GM23248 (cell line): ENCODE measurements around the gene LEKR1. TPM values are rescaled to one million over a fixed set of nuclear protein-coding genes. Genes with fewer than 3 reads are reported as not detected.
"Not testable (repeated sequence)": the region's sequence is repeated elsewhere in the genome, so short reads cannot be mapped to it uniquely, and the experiment has no call there.

Experiments used
- DNase-seq: peaks from one replicate; pipeline ENCODE4 v3.0.0-alpha.2; 2015
- H2AFZ ChIP-seq: fragments of 200-600 bp; sonication (generic); 2 replicates; pipeline ENCODE4 v1.6.1; 2016; ENCODE audit warnings: antibody characterized with exemption
- H3F3A ChIP-seq: fragments of 200-600 bp; sonication (generic); 2 replicates; pipeline ENCODE4 v1.6.1; 2016; ENCODE audit warnings: mild to moderate bottlenecking, antibody characterized with exemption, mixed run types; ENCODE audit not compliant: insufficient read depth
- H3K27ac ChIP-seq: fragments of 200-600 bp; sonication (generic); 2 replicates; pipeline ENCODE4 v1.5.1; 2016; ENCODE audit warnings: mild to moderate bottlenecking
- H3K27me3 ChIP-seq: fragments of 200-600 bp; sonication (generic); replicated peaks from 2 replicates; pipeline ENCODE4 v1.6.1; 2016; ENCODE audit warnings: mild to moderate bottlenecking; ENCODE audit not compliant: insufficient read depth
- H3K36me3 ChIP-seq: fragments of 200-600 bp; sonication (generic); 2 replicates; pipeline ENCODE4 v1.6.1; 2016; ENCODE audit warnings: low read depth, mild to moderate bottlenecking
- H3K4me1 ChIP-seq: fragments of 200-600 bp; sonication (generic); 2 replicates; pipeline ENCODE4 v1.6.1; 2016; ENCODE audit warnings: mild to moderate bottlenecking; ENCODE audit not compliant: insufficient read depth
- H3K4me2 ChIP-seq: fragments of 200-600 bp; sonication (generic); one replicate; pipeline ENCODE4 v1.6.1; 2016; ENCODE audit warnings: mild to moderate bottlenecking; ENCODE audit not compliant: unreplicated experiment
- H3K4me3 ChIP-seq: fragments of 200-600 bp; sonication (generic); 2 replicates; pipeline ENCODE4 v1.5.1; 2016; ENCODE audit warnings: mild to moderate bottlenecking
- H3K79me2 ChIP-seq: fragments of 200-600 bp; sonication (generic); 2 replicates; pipeline ENCODE4 v1.6.1; 2016; ENCODE audit warnings: mild to moderate bottlenecking; ENCODE audit not compliant: insufficient read depth
- H3K9ac ChIP-seq: fragments of 200-600 bp; sonication (generic); 2 replicates; pipeline ENCODE4 v1.6.1; 2016; ENCODE audit warnings: mild to moderate bottlenecking
- H3K9me2 ChIP-seq: fragments of 200-600 bp; sonication (generic); 2 replicates; pipeline ENCODE4 v1.6.1; 2016; ENCODE audit warnings: mixed run types, mild to moderate bottlenecking, moderate library complexity; ENCODE audit not compliant: insufficient read depth
- H3K9me3 ChIP-seq: fragments of 200-600 bp; sonication (generic); one replicate; pipeline ENCODE4 v1.6.1; 2017; ENCODE audit warnings: low read depth
- H4K20me1 ChIP-seq: fragments of 200-600 bp; sonication (generic); 2 replicates; pipeline ENCODE4 v1.6.0; 2016; ENCODE audit not compliant: insufficient read depth
- EZH2 ChIP-seq: fragments of 200-600 bp; sonication (generic); IDR thresholded peaks from 2 replicates; pipeline ENCODE4 v1.6.1; 2018; ENCODE audit warnings: antibody characterized with exemption, mild to moderate bottlenecking; ENCODE audit not compliant: insufficient read depth, poor library complexity, severe bottlenecking
- EZH2phosphoT487 ChIP-seq: fragments of 200-600 bp; sonication (generic); IDR thresholded peaks from 2 replicates; pipeline ENCODE4 v1.6.1; 2018; ENCODE audit warnings: antibody characterized with exemption, moderate library complexity, mild to moderate bottlenecking, low read depth; ENCODE audit not compliant: insufficient read depth
- WGBS, 2 experiments: methylation state at CpG; one replicate each; pipeline ENCODE4 v1.1.6; 2015 to 2017; ENCODE audit warnings: low lambda C conversion rate in 2 of 2, low coverage in 1 of 2; ENCODE audit errors: missing lambda C conversion rate in 2 of 2; 5-methylcytosine and 5-hydroxymethylcytosine counted together
- in situ Hi-C: fragments of 300-500 bp; cut with MboI; formaldehyde crosslinking; loops from 2 replicates; pipeline ENCODE4 v1.15.0; 2020
- polyA plus RNA-seq: library from polyadenylated mRNA; unstranded; fragments of >200 nt; fragmentation: Nextera tagmentation; extraction: Ambion mirVana; gene quantifications from 2 replicates; pipeline ENCODE4 v1.2.1, GENCODE V29; 2016
- total RNA-seq: library from RNA; depleted of rRNA; stranded (reverse); fragments of >200 nt; shearing (Covaris generic); gene quantifications from 2 replicates; pipeline ENCODE4 v1.2.3, GENCODE V29; 2014

Gene LEKR1
- total and polyA plus RNA-seq, 2 experiments from 2014 or later: 0.32 to 0.43 TPM

DNA sequence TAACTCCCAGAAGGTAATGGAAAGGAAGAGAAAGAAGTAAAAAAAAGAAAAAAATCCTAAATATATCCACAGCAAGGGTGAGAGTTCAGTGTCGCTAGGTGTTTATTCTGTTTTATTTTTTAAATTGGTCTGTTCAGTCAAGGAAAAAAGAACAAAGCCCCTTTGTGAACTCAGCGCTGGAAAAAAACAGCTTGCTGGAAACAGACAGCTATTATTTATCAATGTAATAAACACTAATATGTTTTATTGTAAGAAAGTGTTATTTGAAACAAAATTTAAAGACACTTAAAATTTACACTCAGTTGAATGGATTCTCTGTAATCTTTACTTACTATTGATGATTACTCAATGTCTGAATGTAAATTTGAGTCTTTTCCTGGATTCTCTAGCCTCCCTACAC lies 32.3 kb upstream of the LEKR1 start:
- in situ Hi-C loops: no loop called here
- TF ChIP-seq EZH2phosphoT487 (no peak), EZH2 (no peak)
- H3K9me2 ChIP-seq: no peaks in the 10 kb centered on the region
- H3K9me3 ChIP-seq: no peaks in the 10 kb centered on the region
- H3K79me2 ChIP-seq: no peaks in the 10 kb centered on the region
- no peak for DNase-seq
- H3K4me2 ChIP-seq: no peak overlapping the region
- no peak overlapping the region for H3K27ac ChIP-seq
- no peaks in the 10 kb centered on the region for H4K20me1 ChIP-seq
- H3F3A ChIP-seq: peaks cover 34% of the 10 kb centered on the region
- peaks cover 46% of the 10 kb centered on the region for H3K4me1 ChIP-seq
- no peak overlapping the region for H3K9ac ChIP-seq
- H3K36me3 ChIP-seq: no peaks in the 10 kb centered on the region
- H3K4me3 ChIP-seq: no peak overlapping the region
- H2AFZ ChIP-seq: peak overlapping the region; percentile 62; the same call in 1 of the 2 replicates
- H3K27me3 ChIP-seq: no peaks in the 10 kb centered on the region
- WGBS, 2 experiments: 96 to 100% methylated on average over 2 of the region's 2 CpGs

DNA sequence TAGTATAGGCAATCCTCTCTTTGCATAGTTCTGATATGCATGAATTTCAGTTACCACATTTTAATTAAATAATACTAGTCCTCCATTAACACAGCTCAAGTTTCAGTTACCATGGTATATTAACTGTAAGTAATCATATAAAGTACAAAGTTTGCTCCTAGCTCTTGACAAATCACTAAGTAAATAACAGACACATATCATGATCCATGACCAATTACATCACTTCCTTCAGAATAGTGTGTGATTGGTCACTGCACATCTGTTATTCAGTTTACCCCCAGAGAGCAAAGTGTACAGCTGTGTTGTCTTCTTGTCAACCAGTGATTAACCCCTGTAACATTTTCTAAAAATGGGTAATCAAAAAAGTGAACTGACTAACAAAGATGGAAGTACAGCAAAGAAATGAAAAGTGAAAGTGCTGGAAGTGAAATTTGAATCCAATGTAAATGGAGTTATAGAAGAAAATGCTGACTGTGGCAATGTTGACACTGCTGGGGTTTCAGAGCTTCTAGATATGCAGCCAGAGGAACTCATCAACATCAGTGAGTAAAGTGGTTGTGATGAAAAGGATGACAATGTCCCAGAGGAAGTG lies 30.2 kb upstream of the LEKR1 start:
- Histone ChIP-seq H3K36me3 (no peaks in the 10 kb centered on the region), H3K9me2 (no peaks in the 10 kb centered on the region), H2AFZ (no peak overlapping the region; the same call in 1 of the 2 replicates), H3K27me3 (no peaks in the 10 kb centered on the region), H3K4me3 (no peak overlapping the region), H3K4me2 (no peak overlapping the region), H3K27ac (peak overlapping the region; percentile 9; the same call in 1 of the 2 replicates), H3K79me2 (no peaks in the 10 kb centered on the region), H3F3A (peaks cover 21% of the 10 kb centered on the region), H3K9ac (no peak overlapping the region), H3K9me3 (no peaks in the 10 kb centered on the region), H4K20me1 (no peaks in the 10 kb centered on the region), H3K4me1 (peaks cover 28% of the 10 kb centered on the region)
- in situ Hi-C loops: no loop called here
- no peak for DNase-seq
- no peak for TF ChIP-seq EZH2
- no peak for TF ChIP-seq EZH2phosphoT487

DNA sequence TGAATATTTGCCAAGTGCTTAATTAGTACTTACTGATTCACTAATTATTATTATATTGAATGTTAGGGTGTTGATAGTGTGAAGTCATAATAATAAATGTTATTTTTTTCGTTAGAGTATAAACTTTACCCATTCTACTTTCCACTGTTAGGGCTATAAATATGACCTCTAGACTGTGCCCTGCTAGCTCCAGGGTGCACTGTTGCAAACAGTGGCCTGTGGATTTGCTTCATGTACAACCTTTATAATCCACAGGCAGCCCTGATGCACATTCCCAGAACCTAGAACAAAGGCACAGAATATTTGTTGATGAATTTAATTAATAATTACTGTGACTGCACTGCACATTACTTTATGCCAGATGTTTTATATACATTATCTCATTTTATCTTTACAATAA lies 28.8 kb upstream of the LEKR1 start:
- Histone ChIP-seq H3K36me3 (no peaks in the 10 kb centered on the region), H3K4me1 (peaks cover 22% of the 10 kb centered on the region), H3K9me2 (no peaks in the 10 kb centered on the region), H3K9ac (no peak overlapping the region), H3K9me3 (no peaks in the 10 kb centered on the region), H3K4me2 (no peak overlapping the region), H4K20me1 (no peaks in the 10 kb centered on the region), H3K27me3 (no peaks in the 10 kb centered on the region), H3K4me3 (no peak overlapping the region), H2AFZ (no peak overlapping the region), H3K79me2 (no peaks in the 10 kb centered on the region), H3K27ac (no peak overlapping the region), H3F3A (peaks cover 14% of the 10 kb centered on the region)
- in situ Hi-C loops: no loop called here
- 96 to 98% methylated on average over 1 of the region's 1 CpG for WGBS, 2 experiments
- TF ChIP-seq EZH2phosphoT487 (no peak), EZH2 (no peak)
- DNase-seq: no peak

DNA sequence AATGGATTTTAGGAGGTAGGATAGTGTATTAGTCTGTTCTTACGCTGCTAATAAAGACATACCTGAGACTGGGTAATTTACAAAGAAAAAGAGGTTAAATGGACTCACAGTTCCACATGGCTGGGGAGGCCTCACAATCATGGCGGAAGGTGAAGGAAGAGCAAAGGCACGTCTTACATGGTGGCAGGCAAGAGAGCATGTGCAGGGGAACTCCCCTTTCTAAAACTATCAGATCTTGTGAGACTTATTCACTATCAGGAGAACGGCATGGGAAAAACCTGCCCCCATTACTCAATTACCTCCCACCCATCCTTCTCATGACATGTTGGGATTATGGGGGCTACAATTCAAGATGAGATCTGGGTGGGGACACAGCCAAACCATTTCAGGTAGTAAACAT lies 25.9 kb upstream of the LEKR1 start:
- H4K20me1 ChIP-seq, H3K79me2 ChIP-seq: not testable (repeated sequence)

DNA sequence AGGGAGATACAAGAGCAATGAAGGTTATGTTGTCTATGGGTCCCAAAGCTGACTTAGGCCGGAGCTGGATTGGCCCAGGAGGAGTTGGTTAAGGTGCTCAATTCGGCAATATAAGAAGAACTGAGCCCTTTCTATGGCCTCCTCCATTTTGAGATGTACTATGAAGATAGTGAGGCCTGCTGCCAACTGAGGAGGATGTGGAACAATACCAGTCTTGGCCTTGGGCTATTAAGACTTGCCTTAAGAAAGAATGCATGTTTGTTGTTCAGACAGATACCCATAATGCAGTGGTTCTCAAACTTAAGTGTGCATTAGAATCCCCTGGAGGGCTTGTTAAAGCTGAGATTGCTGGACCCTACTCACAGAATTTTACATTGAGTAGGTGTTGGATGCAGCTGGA lies 24.4 kb upstream of the LEKR1 start:
- Histone ChIP-seq H3F3A (no peaks in the 10 kb centered on the region), H3K9me2 (no peaks in the 10 kb centered on the region)

More for the DNA sequence above, 25.9 kb upstream of the LEKR1 start:
- H3K4me3 ChIP-seq, DNase-seq, H3K36me3 ChIP-seq, H2AFZ ChIP-seq, H3K27ac ChIP-seq, H3K4me1 ChIP-seq, H3K4me2 ChIP-seq, H3K9me2 ChIP-seq, H3F3A ChIP-seq, in situ Hi-C loops, H3K27me3 ChIP-seq, H3K9me3 ChIP-seq, H3K9ac ChIP-seq: not testable (repeated sequence)
- 82 to 92% methylated on average over 4 of the region's 4 CpGs for WGBS, 2 experiments

More for the DNA sequence above, 24.4 kb upstream of the LEKR1 start:
- WGBS, 2 experiments: 98 to 100% methylated on average over 2 of the region's 2 CpGs
- Histone ChIP-seq H2AFZ (no peak overlapping the region), H3K4me1 (no peaks in the 10 kb centered on the region), H3K4me2 (no peak overlapping the region), H3K9ac (no peak overlapping the region), H3K27ac (no peak overlapping the region), H3K79me2 (no peaks in the 10 kb centered on the region), H3K9me3 (no peaks in the 10 kb centered on the region), H4K20me1 (no peaks in the 10 kb centered on the region), H3K36me3 (peaks cover 4% of the 10 kb centered on the region; the same call in 1 of the 2 replicates), H3K4me3 (no peak overlapping the region), H3K27me3 (no peaks in the 10 kb centered on the region)
- no peak for TF ChIP-seq EZH2
- no peak for TF ChIP-seq EZH2phosphoT487
- in situ Hi-C loops: no loop called here
- DNase-seq: no peak
